HCT116 (cell line): ENCODE measurements around the gene PEX1. TPM values are rescaled to one million over a fixed set of nuclear protein-coding genes. Genes with fewer than 3 reads are reported as not detected.

Experiments
- ATAC-seq: fragments of 200-7000 bp; cut with Tn5 transposase; 2 replicates; pipeline ENCODE4 v1.9.1; 2020; ENCODE audit warnings: mild to moderate bottlenecking, moderate library complexity
- BruUV-seq: library from RNA; stranded (reverse); fragments of 400-500 nt; replicated peaks from 2 replicates; lab custom pipeline; 2021; lab: Mats Ljungman, UMichigan
- CTCF ChIA-PET: fragments of 300-600 bp; sonication (Branson Sonifier 250); formaldehyde crosslinking; loops from one replicate; lab custom pipeline; 2021; ENCODE audit warnings: antibody characterized with exemption; lab: Charles Lee
- POLR2A ChIA-PET: fragments of 300-600, 350-600 bp; sonication (Branson Sonifier 250); formaldehyde crosslinking; loops from one replicate; lab custom pipeline; 2021; ENCODE audit warnings: antibody characterized with exemption; lab: Charles Lee
- RAD21 ChIA-PET, 2 experiments: fragments of 300-600 bp; sonication (Branson Sonifier 250); formaldehyde crosslinking; loops; one replicate each; lab custom pipeline; 2023; ENCODE audit warnings: low total read pairs in 2 of 2; ENCODE audit not compliant: uncharacterized antibody in 2 of 2, unreplicated experiment in 2 of 2, low non-redundant PET in 1 of 2; lab: Charles Lee
- DNase-seq: peaks from one replicate; pipeline ENCODE4 v3.0.0-alpha.2; 2010; ENCODE audit warnings: low read depth, low spot score
- H2AFZ ChIP-seq: fragments of 200-600 bp; shearing (Covaris generic), sonication (generic); 2 replicates; pipeline ENCODE4 v1.6.1; 2017; ENCODE audit warnings: low read depth, mixed run types, mixed read lengths, antibody characterized with exemption, low read length; ENCODE audit not compliant: poor library complexity, severe bottlenecking
- H3K27ac ChIP-seq: 2 replicates; pipeline ENCODE4 v1.5.1; 2012; ENCODE audit warnings: low read depth, low read length
- H3K27me3 ChIP-seq: fragments of 200-600 bp; sonication (generic); 2 replicates; pipeline ENCODE4 v1.6.1; 2016; ENCODE audit warnings: mixed run types, low read length, mixed read lengths; ENCODE audit not compliant: insufficient read depth
- H3K36me3 ChIP-seq, 2 experiments: fragments of 200-500 bp in 1 of 2; fragments of 200-600 bp in 1 of 2; sonication (Bioruptor generic) in 1 of 2; sonication (generic) in 1 of 2; 2 replicates each; pipeline versions ENCODE4 v1.5.1 to v1.6.1; 2014 to 2016; ENCODE audit warnings: low read length in 2 of 2, inconsistent platforms in 1 of 2, mixed read lengths in 1 of 2, mixed run types in 1 of 2; ENCODE audit not compliant: insufficient read depth in 2 of 2, control insufficient read depth in 1 of 2
- H3K4me1 ChIP-seq, 2 experiments: fragments of 200-600 bp in 1 of 2; sonication (generic) in 1 of 2; 2 replicates each; pipeline versions ENCODE4 v1.5.1 to v1.6.1; 2012 to 2017; ENCODE audit warnings: low read length in 2 of 2, inconsistent platforms in 1 of 2, mild to moderate bottlenecking in 1 of 2, mixed read lengths in 1 of 2, mixed run types in 1 of 2, moderate library complexity in 1 of 2; ENCODE audit not compliant: insufficient read depth in 2 of 2, control insufficient read depth in 1 of 2
- H3K4me2 ChIP-seq: fragments of 200-600 bp; sonication (generic); 2 replicates; pipeline ENCODE4 v1.6.1; 2017; ENCODE audit warnings: mixed run types, low read length, mixed read lengths
- H3K4me3 ChIP-seq, 2 experiments: fragments of 200-600 bp in 1 of 2; sonication (generic) in 1 of 2; replicated peaks in 1 of 2; 2 replicates each; pipeline ENCODE4 v1.5.1; 2011 to 2016; ENCODE audit warnings: low read length in 2 of 2, control low read depth in 1 of 2, low read depth in 1 of 2, mild to moderate bottlenecking in 1 of 2, mixed read lengths in 1 of 2, mixed run types in 1 of 2
- H3K79me2 ChIP-seq: fragments of 200-600 bp; sonication (generic); 2 replicates; pipeline ENCODE4 v1.6.1; 2017; ENCODE audit warnings: mild to moderate bottlenecking, mixed run types, low read length, moderate library complexity, mixed read lengths; ENCODE audit not compliant: insufficient read depth
- H3K9ac ChIP-seq: fragments of 200-600 bp; sonication (generic); 2 replicates; pipeline ENCODE4 v1.6.1; 2016; ENCODE audit warnings: low read length, mixed read lengths
- H3K9me2 ChIP-seq: fragments of 200-600 bp; sonication (generic), shearing (Covaris generic); 2 replicates; pipeline ENCODE4 v1.6.1; 2017; ENCODE audit warnings: mixed run types, mild to moderate bottlenecking, moderate library complexity; ENCODE audit not compliant: insufficient read depth
- H3K9me3 ChIP-seq, 2 experiments: fragments of 200-500 bp in 1 of 2; fragments of 200-600 bp in 1 of 2; sonication (Bioruptor generic) in 1 of 2; sonication (generic) in 1 of 2; 2 replicates each; pipeline ENCODE4 v1.6.1; 2014 to 2017; ENCODE audit warnings: low read length in 2 of 2, mixed read lengths in 2 of 2, inconsistent platforms in 1 of 2, low read depth in 1 of 2, mild to moderate bottlenecking in 1 of 2, mixed run types in 1 of 2, moderate library complexity in 1 of 2; ENCODE audit not compliant: control insufficient read depth in 1 of 2, insufficient read depth in 1 of 2
- H4K20me1 ChIP-seq: fragments of 200-600 bp; sonication (generic), shearing (Covaris generic); 2 replicates; pipeline ENCODE4 v1.6.1; 2017; ENCODE audit warnings: mixed run types, mild to moderate bottlenecking, moderate library complexity; ENCODE audit not compliant: insufficient read depth
- ATF3 ChIP-seq: IDR thresholded peaks from 2 replicates; pipeline ENCODE4 v1.6.1; 2012
- CBX3 ChIP-seq: IDR thresholded peaks from 2 replicates; pipeline ENCODE4 v1.6.1; 2012; ENCODE audit warnings: low read depth
- EGR1 ChIP-seq: IDR thresholded peaks from 2 replicates; pipeline ENCODE4 v1.6.1; 2012; ENCODE audit warnings: low read depth
- ELF1 ChIP-seq: IDR thresholded peaks from 2 replicates; pipeline ENCODE4 v1.6.1; 2012; ENCODE audit warnings: low read depth, borderline replicate concordance
- EZH2phosphoT487 ChIP-seq: fragments of 200-600 bp; IDR thresholded peaks from 2 replicates; pipeline ENCODE4 v1.6.1; 2018; ENCODE audit warnings: antibody characterized with exemption, borderline replicate concordance
- FOSL1 ChIP-seq: IDR thresholded peaks from 2 replicates; pipeline ENCODE4 v1.6.1; 2012; ENCODE audit warnings: low read depth
- POLR2A ChIP-seq: IDR thresholded peaks from 2 replicates; pipeline ENCODE4 v1.7.0; 2011; ENCODE audit warnings: borderline replicate concordance; ENCODE audit not compliant: insufficient read depth, insufficient read length; ENCODE audit errors: extremely low read depth
- POLR2AphosphoS5 ChIP-seq: IDR thresholded peaks from 2 replicates; pipeline ENCODE4 v1.6.1; 2011; ENCODE audit warnings: mild to moderate bottlenecking, low read depth, low read length, moderate library complexity
- RAD21 ChIP-seq: IDR thresholded peaks from 2 replicates; pipeline ENCODE4 v1.6.1; 2012; ENCODE audit warnings: low read depth, mild to moderate bottlenecking
- REST ChIP-seq: IDR thresholded peaks from 2 replicates; pipeline ENCODE4 v1.6.1; 2012; ENCODE audit warnings: low read depth
- SP1 ChIP-seq: IDR thresholded peaks from 2 replicates; pipeline ENCODE4 v1.6.1; 2012; ENCODE audit warnings: low read depth
- SRF ChIP-seq: IDR thresholded peaks from 2 replicates; pipeline ENCODE4 v1.6.1; 2012; ENCODE audit warnings: low read depth
- TCF7L2 ChIP-seq: IDR thresholded peaks from 2 replicates; pipeline ENCODE4 v1.7.0; 2011; ENCODE audit warnings: borderline replicate concordance, inconsistent platforms; ENCODE audit not compliant: insufficient read depth, insufficient read length; ENCODE audit errors: extremely low read depth
- YY1 ChIP-seq: IDR thresholded peaks from 2 replicates; pipeline ENCODE4 v1.6.1; 2011; ENCODE audit warnings: low read length, low read depth, moderate library complexity, mild to moderate bottlenecking; ENCODE audit not compliant: insufficient replicate concordance; ENCODE audit errors: extremely low read depth
- ZBTB33 ChIP-seq: IDR thresholded peaks from 2 replicates; pipeline ENCODE4 v1.6.1; 2011; ENCODE audit warnings: mild to moderate bottlenecking, low read length, moderate library complexity; ENCODE audit not compliant: insufficient replicate concordance; ENCODE audit errors: extremely low read depth
- ZFX ChIP-seq: fragments of 450-650 bp; IDR thresholded peaks from 2 replicates; pipeline ENCODE4 v1.6.1; 2017
- ZNF274 ChIP-seq: fragments of 200-500 bp; sonication (Bioruptor generic); IDR thresholded peaks from 2 replicates; pipeline ENCODE4 v1.6.1; 2014; ENCODE audit warnings: mild to moderate bottlenecking, low read depth, low read length, inconsistent platforms
- intact Hi-C: fragments of 100-400 bp; cut with micrococcal nuclease; formaldehyde crosslinking; loops from 2 replicates; pipeline ENCODE4 v1.10.0; 2022
- total RNA-seq: library from RNA; stranded (reverse); gene quantifications from one replicate; pipeline ENCODE4 v1.2.1, GENCODE V29; 2021; ENCODE audit not compliant: unreplicated experiment
- TF ChIP-seq, protein P1 (sequence below), 3 experiments: fragments of 200-600 bp in 1 of 3; sonication (generic) in 1 of 3; IDR thresholded peaks in 2 of 3; conservative IDR thresholded peaks in 1 of 3; 2 replicates each; pipeline ENCODE4 v1.5.1; 2012 to 2017; ENCODE audit warnings: low read depth in 2 of 3, low read length in 2 of 3, antibody characterized with exemption in 1 of 3, borderline replicate concordance in 1 of 3, control low read depth in 1 of 3, mild to moderate bottlenecking in 1 of 3, mixed read lengths in 1 of 3, mixed run types in 1 of 3, moderate library complexity in 1 of 3; ENCODE audit not compliant: insufficient read depth in 1 of 3
- TF ChIP-seq, protein P2 (sequence below): IDR thresholded peaks from 2 replicates; pipeline ENCODE4 v1.6.1; 2012

Gene PEX1
- total RNA-seq, 1 experiment from 2014 or later, result 13.1 TPM

- Histone ChIP-seq H3K9ac (no peak overlapping the region), H3K27me3 (no peaks in the 10 kb centered on the region), H3K36me3 (peaks cover 6 to 25% of the 10 kb centered on the region in 2 experiments; a peak in 3 of 4 replicates), H3K27ac (no peak overlapping the region), H3K4me1 (no peaks in the 10 kb centered on the region), H3K9me2 (no peaks in the 10 kb centered on the region), H3K4me2 (no peak overlapping the region), H3K4me3 (no peak overlapping the region), H4K20me1 (no peaks in the 10 kb centered on the region), H2AFZ (no peak overlapping the region), H3K79me2 (no peaks in the 10 kb centered on the region), H3K9me3 (no peaks in the 10 kb centered on the region)
- no peak for TF ChIP-seq REST
- no peak for TF ChIP-seq ATF3
- no peak for TF ChIP-seq ZFX
- no peak for TF ChIP-seq YY1
- TF ChIP-seq SRF, result no peak
- TF ChIP-seq, protein P1, sequence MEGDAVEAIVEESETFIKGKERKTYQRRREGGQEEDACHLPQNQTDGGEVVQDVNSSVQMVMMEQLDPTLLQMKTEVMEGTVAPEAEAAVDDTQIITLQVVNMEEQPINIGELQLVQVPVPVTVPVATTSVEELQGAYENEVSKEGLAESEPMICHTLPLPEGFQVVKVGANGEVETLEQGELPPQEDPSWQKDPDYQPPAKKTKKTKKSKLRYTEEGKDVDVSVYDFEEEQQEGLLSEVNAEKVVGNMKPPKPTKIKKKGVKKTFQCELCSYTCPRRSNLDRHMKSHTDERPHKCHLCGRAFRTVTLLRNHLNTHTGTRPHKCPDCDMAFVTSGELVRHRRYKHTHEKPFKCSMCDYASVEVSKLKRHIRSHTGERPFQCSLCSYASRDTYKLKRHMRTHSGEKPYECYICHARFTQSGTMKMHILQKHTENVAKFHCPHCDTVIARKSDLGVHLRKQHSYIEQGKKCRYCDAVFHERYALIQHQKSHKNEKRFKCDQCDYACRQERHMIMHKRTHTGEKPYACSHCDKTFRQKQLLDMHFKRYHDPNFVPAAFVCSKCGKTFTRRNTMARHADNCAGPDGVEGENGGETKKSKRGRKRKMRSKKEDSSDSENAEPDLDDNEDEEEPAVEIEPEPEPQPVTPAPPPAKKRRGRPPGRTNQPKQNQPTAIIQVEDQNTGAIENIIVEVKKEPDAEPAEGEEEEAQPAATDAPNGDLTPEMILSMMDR (IDR thresholded peaks at IDR 0.05 in 2 of 3, conservative IDR thresholded peaks at IDR 0.05 in 1 of 3; ENCODE audit: borderline replicate concordance in 1 of 3, insufficient read depth in 1 of 3, low read depth in 2 of 3, low read length in 2 of 3), result no peak
- no peak for TF ChIP-seq POLR2A
- TF ChIP-seq ELF1, result no peak
- no peak for TF ChIP-seq EGR1
- TF ChIP-seq ZNF274, result no peak
- no peak for TF ChIP-seq ZBTB33
- TF ChIP-seq RAD21, result no peak
- TF ChIP-seq SP1, result no peak
- TF ChIP-seq FOSL1, result no peak
- TF ChIP-seq CBX3, result no peak
- TF ChIP-seq, protein P2, sequence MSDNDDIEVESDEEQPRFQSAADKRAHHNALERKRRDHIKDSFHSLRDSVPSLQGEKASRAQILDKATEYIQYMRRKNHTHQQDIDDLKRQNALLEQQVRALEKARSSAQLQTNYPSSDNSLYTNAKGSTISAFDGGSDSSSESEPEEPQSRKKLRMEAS, result no peak
- no peak for TF ChIP-seq EZH2phosphoT487
- no peak for TF ChIP-seq TCF7L2
- no peak for TF ChIP-seq POLR2AphosphoS5
- intact Hi-C loops, result no loop called here
- DNase-seq, result no peak
- POLR2A ChIA-PET, result no interaction called here
- RAD21 ChIA-PET, result no interaction called here
- CTCF ChIA-PET, result interaction anchor here (1.0 kb wide), 1 partner anchor 43 kb away, joined by 4 read pairs; the partner anchor contains the start of gene GATAD1
- no peak for ATAC-seq
- no TSS peak for BruUV-seq
Observed at GRCh38 chr7:92489634-92490033, 38.7 kb downstream of the PEX1 start.
